Neural cell (in vitro differentiated cells): ENCODE measurements around the gene DNM2. TPM values are rescaled to one million over a fixed set of nuclear protein-coding genes. Genes with fewer than 3 reads are reported as not detected.
"Not testable (repeated sequence)": the region's sequence is repeated elsewhere in the genome, so short reads cannot be mapped to it uniquely, and the experiment has no call there.

Experiments
- H2AFZ ChIP-seq: fragments of 200-600, 300-800 bp; sonication (generic), shearing (Covaris generic); 2 replicates; pipeline ENCODE4 v1.6.0; 2014; ENCODE audit warnings: low read depth, mild to moderate bottlenecking, antibody characterized with exemption, low read length, moderate library complexity
- H3F3A ChIP-seq: fragments of 200-600 bp; shearing (Covaris generic); 2 replicates; pipeline ENCODE4 v1.6.1; 2016; ENCODE audit warnings: mild to moderate bottlenecking, moderate library complexity, mixed read lengths, antibody characterized with exemption, low read length; ENCODE audit not compliant: insufficient read depth, poor library complexity, severe bottlenecking
- H3K27ac ChIP-seq: fragments of 200-600, 300-800 bp; sonication (generic), shearing (Covaris generic); 2 replicates; pipeline ENCODE4 v1.5.1; 2014; ENCODE audit warnings: mild to moderate bottlenecking, low read length, moderate library complexity
- H3K27me3 ChIP-seq: fragments of 300-800, 200-600 bp; sonication (generic), shearing (Covaris generic); 2 replicates; pipeline ENCODE4 v1.6.0; 2014; ENCODE audit warnings: mild to moderate bottlenecking, low read depth, low read length, moderate library complexity; ENCODE audit not compliant: insufficient read depth
- H3K36me3 ChIP-seq: fragments of 300-800, 200-600 bp; sonication (generic), shearing (Covaris generic); 2 replicates; pipeline ENCODE4 v1.5.1; 2014; ENCODE audit warnings: mild to moderate bottlenecking, antibody characterized with exemption, low read length, moderate library complexity; ENCODE audit not compliant: insufficient read depth
- H3K4me2 ChIP-seq: fragments of 300-800, 200-600 bp; sonication (generic), shearing (Covaris generic); 2 replicates; pipeline ENCODE4 v1.6.0; 2014; ENCODE audit warnings: mild to moderate bottlenecking, low read length
- H3K4me3 ChIP-seq: fragments of 300-800, 200-600 bp; sonication (generic), shearing (Covaris generic); 2 replicates; pipeline ENCODE4 v1.5.1; 2014; ENCODE audit warnings: mild to moderate bottlenecking, low read length, moderate library complexity
- H3K79me2 ChIP-seq: fragments of 200-600 bp; shearing (Covaris generic); replicated peaks from 2 replicates; pipeline ENCODE4 v1.6.0; 2014; ENCODE audit warnings: mild to moderate bottlenecking, low read length, moderate library complexity; ENCODE audit not compliant: insufficient read depth
- H3K9ac ChIP-seq: fragments of 300-800, 200-600 bp; sonication (generic), shearing (Covaris generic); 2 replicates; pipeline ENCODE4 v1.6.1; 2016; ENCODE audit warnings: mild to moderate bottlenecking, low read length, mixed read lengths
- H3K9me2 ChIP-seq: fragments of 200-600 bp; shearing (Covaris generic); 2 replicates; pipeline ENCODE4 v1.6.1; 2016; ENCODE audit warnings: mild to moderate bottlenecking, low read length, mixed read lengths; ENCODE audit not compliant: insufficient read depth
- H3K9me3 ChIP-seq: fragments of 200-600, 300-800 bp; sonication (generic), shearing (Covaris generic); 2 replicates; pipeline ENCODE4 v1.6.1; 2016; ENCODE audit warnings: mild to moderate bottlenecking, mixed run types, low read length, moderate library complexity, mixed read lengths
- H4K20me1 ChIP-seq: fragments of 200-600 bp; shearing (Covaris generic); 2 replicates; pipeline ENCODE4 v1.6.1; 2016; ENCODE audit warnings: mild to moderate bottlenecking, mixed run types; ENCODE audit not compliant: insufficient read depth
- EP300 ChIP-seq: fragments of 450-650 bp; conservative IDR thresholded peaks from 2 replicates; pipeline ENCODE4 v1.6.1; 2014; ENCODE audit warnings: antibody characterized with exemption, mild to moderate bottlenecking, moderate library complexity; ENCODE audit not compliant: poor library complexity, severe bottlenecking
- EZH2 ChIP-seq: fragments of 200-600, 300-800 bp; shearing (Covaris generic), sonication (generic); IDR thresholded peaks from 2 replicates; pipeline ENCODE4 v1.6.1; 2014; ENCODE audit warnings: antibody characterized with exemption, low read length, borderline replicate concordance, mild to moderate bottlenecking; ENCODE audit not compliant: insufficient read depth, poor library complexity, severe bottlenecking
- MXI1 ChIP-seq: fragments of 450-650 bp; conservative IDR thresholded peaks from 2 replicates; pipeline ENCODE4 v1.6.1; 2014; ENCODE audit warnings: antibody characterized with exemption, mild to moderate bottlenecking; ENCODE audit not compliant: poor library complexity, severe bottlenecking
- POLR2AphosphoS5 ChIP-seq: IDR thresholded peaks from 2 replicates; pipeline ENCODE4 v1.6.1; 2012
- RAD21 ChIP-seq: fragments of 450-650 bp; conservative IDR thresholded peaks from 2 replicates; pipeline ENCODE4 v1.6.1; 2014; ENCODE audit warnings: antibody characterized with exemption, mild to moderate bottlenecking, moderate library complexity
- REST ChIP-seq: IDR thresholded peaks from 2 replicates; pipeline ENCODE4 v1.6.1; 2012; ENCODE audit warnings: borderline replicate concordance
- SMC3 ChIP-seq: fragments of 450-650 bp; conservative IDR thresholded peaks from 2 replicates; pipeline ENCODE4 v1.6.1; 2014; ENCODE audit warnings: antibody characterized with exemption, mild to moderate bottlenecking, moderate library complexity; ENCODE audit not compliant: poor library complexity
- TAF1 ChIP-seq: IDR thresholded peaks from 2 replicates; pipeline ENCODE4 v1.6.1; 2012; ENCODE audit warnings: low read depth
- polyA plus RNA-seq: library from polyadenylated mRNA; depleted of rRNA; stranded (reverse); fragments of >200 nt; gene quantifications from 2 replicates; pipeline ENCODE4 v1.2.3, GENCODE V29; 2014
- TF ChIP-seq, protein P1 (sequence below): fragments of 450-650 bp; IDR thresholded peaks from 2 replicates; pipeline ENCODE4 v1.5.1; 2014; ENCODE audit warnings: antibody characterized with exemption, mild to moderate bottlenecking, moderate library complexity; ENCODE audit not compliant: poor library complexity, severe bottlenecking

The DNM2 gene
- polyA plus RNA-seq, 1 donor from 2014 or later: 31.4 TPM

GRCh38 chr19:10868872-10869547 lies 151.1 kb downstream of the DNM2 start:
- Histone ChIP-seq H3K27me3 (no peaks in the 10 kb centered on the region), H3K4me2 (no peak overlapping the region), H3K9me3 (no peaks in the 10 kb centered on the region), H2AFZ (no peak overlapping the region), H4K20me1 (no peaks in the 10 kb centered on the region), H3K36me3 (no peaks in the 10 kb centered on the region), H3K9ac (no peak overlapping the region), H3K79me2 (peaks cover 17% of the 10 kb centered on the region), H3K9me2 (no peaks in the 10 kb centered on the region), H3K4me3 (no peak overlapping the region), H3K27ac (no peak overlapping the region), H3F3A (no peaks in the 10 kb centered on the region)
- TF ChIP-seq, protein P1, sequence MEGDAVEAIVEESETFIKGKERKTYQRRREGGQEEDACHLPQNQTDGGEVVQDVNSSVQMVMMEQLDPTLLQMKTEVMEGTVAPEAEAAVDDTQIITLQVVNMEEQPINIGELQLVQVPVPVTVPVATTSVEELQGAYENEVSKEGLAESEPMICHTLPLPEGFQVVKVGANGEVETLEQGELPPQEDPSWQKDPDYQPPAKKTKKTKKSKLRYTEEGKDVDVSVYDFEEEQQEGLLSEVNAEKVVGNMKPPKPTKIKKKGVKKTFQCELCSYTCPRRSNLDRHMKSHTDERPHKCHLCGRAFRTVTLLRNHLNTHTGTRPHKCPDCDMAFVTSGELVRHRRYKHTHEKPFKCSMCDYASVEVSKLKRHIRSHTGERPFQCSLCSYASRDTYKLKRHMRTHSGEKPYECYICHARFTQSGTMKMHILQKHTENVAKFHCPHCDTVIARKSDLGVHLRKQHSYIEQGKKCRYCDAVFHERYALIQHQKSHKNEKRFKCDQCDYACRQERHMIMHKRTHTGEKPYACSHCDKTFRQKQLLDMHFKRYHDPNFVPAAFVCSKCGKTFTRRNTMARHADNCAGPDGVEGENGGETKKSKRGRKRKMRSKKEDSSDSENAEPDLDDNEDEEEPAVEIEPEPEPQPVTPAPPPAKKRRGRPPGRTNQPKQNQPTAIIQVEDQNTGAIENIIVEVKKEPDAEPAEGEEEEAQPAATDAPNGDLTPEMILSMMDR: no peak
- TF ChIP-seq EZH2: no peak
- TF ChIP-seq POLR2AphosphoS5: no peak
- TF ChIP-seq TAF1: no peak
- no peak for TF ChIP-seq REST
- TF ChIP-seq SMC3: no peak
- TF ChIP-seq MXI1: no peak
- no peak for TF ChIP-seq RAD21
- TF ChIP-seq EP300: no peak

DNA sequence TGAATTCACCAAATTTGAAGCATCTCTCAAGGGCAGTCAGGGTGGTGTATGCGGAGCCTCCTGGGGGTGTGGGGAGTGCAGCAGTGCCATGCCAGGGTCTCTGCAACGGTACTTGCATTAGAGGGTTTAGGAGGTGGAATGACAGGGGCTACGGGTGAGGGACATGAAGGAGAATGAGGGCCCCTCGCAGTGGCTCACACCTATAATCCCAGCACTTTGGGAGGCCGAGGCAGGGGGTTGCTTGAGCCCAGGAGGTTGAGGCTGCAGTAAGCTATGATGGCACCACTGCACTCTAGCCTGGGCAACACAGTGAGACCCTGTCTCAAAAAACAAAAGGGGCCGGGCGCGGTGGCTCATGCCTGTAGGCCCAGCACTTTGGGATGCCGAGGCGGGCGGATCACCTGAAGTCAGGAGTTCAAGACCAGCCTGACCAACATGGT lies 152.0 kb downstream of the DNM2 start:
- not testable (repeated sequence) for H3K4me3 ChIP-seq, H4K20me1 ChIP-seq, H3K27ac ChIP-seq, H2AFZ ChIP-seq, H3K9ac ChIP-seq, H3K4me2 ChIP-seq, H3K9me2 ChIP-seq, H3K36me3 ChIP-seq, H3K9me3 ChIP-seq, H3F3A ChIP-seq, H3K27me3 ChIP-seq
- H3K79me2 ChIP-seq: peaks cover 25% of the 10 kb centered on the region
